Measurements from ENCODE around the gene RUSC1.

RUSC1 gene

DNA sequence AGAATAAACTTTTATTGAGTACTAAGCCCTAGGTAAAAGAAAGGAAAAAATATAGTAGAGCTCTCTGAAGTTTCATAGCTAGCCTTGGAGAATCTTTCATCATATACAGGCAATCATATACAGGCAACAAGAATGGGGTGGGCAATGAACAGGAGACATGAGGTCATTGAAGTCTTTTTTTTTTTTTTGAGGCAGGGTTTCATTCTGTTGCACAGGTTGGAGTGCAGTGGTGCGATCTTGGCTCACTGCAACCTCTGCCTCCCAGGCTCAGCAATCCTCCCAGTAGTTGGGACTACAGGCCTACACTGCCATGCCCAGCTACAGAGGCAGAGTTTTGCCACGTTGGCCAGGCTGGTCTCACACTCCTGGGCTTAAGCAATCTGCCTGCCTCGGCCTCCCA lies 22.1 kb downstream of the RUSC1 start:
- CTCF ChIA-PET: interaction anchor here (1.1 kb wide), 1 partner anchor 93 kb away, joined by 5 read pairs; no protein-coding TSS in a partner anchor
- no peak for TF ChIP-seq CTCF (IDR thresholded peaks at IDR 0.05; ENCODE audit: insufficient read depth, low read length, missing control alignments)
- DNase-seq (ENCODE audit: low read depth, low spot score): no peak
- no peak overlapping the region for H3K4me3 ChIP-seq (ENCODE audit: low read depth, low read length)
- POLR2A ChIA-PET: no interaction called here

DNA sequence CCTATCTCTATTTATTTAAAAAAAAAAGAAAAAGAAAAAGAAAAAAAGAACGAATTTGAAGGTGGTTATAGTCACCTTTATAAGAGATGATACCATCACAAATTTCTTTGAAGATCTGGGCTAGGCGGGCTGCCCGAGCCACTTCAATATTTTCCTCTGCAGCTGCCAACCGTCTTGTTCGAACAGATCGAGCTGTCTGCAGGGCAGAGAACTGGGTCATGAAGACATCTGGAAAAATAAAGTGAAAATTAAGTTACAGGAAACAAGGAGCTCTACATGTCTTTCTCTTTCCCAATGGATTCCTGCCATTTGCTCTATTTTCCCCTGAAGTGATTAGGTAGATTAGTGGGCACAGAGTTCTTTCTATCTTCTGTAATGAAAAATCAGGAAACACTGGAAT lies 31.9 kb downstream of the RUSC1 start:
- ChIA-PET POLR2A (no interaction called here), CTCF (interaction anchor here (1.3 kb wide), 1 partner anchor 102 kb away, joined by 3 read pairs; no protein-coding TSS in a partner anchor)
- no peak for DNase-seq (ENCODE audit: low read depth, low spot score)
- H3K4me3 ChIP-seq (ENCODE audit: low read depth, low read length): no peak overlapping the region
- no peak for TF ChIP-seq CTCF (IDR thresholded peaks at IDR 0.05; ENCODE audit: insufficient read depth, low read length, missing control alignments)

GRCh38 chr1:155360051-155360450 lies 39.4 kb downstream of the RUSC1 start:
- no peak for DNase-seq (ENCODE audit: low read depth, low spot score)
- H3K4me3 ChIP-seq (ENCODE audit: low read depth, low read length): no peak overlapping the region
- POLR2A ChIA-PET: no interaction called here
- CTCF ChIA-PET: interaction anchor here (0.6 kb wide), 1 partner anchor 195 kb away, joined by 4 read pairs; no protein-coding TSS in a partner anchor
- TF ChIP-seq CTCF (IDR thresholded peaks at IDR 0.05; ENCODE audit: insufficient read depth, low read length, missing control alignments): no peak

DNA sequence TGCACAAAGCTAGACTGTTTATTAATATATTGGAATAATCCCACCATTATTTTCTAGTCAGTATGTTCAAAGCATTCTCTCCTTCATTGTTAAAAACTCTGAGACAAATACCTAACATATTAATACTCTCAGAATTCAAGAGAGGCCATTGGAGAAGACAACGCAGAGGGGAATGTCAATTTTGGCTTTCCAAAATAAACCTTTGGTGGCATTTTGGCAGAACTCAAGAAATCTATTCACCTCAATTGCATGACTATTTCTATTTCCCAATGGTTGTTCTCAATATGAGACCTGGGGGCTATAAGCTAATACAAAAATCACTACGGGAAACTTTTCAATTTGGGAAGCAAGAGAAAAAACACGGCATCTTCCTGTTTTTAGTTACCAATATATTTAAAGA lies 58.5 kb downstream of the RUSC1 start:
- DNase-seq (ENCODE audit: low read depth, low spot score): no peak
- H3K4me3 ChIP-seq (ENCODE audit: low read depth, low read length): no peak overlapping the region
- no peak for TF ChIP-seq CTCF (IDR thresholded peaks at IDR 0.05; ENCODE audit: insufficient read depth, low read length, missing control alignments)
- POLR2A ChIA-PET: no interaction called here
- CTCF ChIA-PET: interaction anchor here (0.7 kb wide), 1 partner anchor 139 kb away, joined by 3 read pairs; no protein-coding TSS in a partner anchor

GRCh38 chr1:155379631-155380090 lies 59.0 kb downstream of the RUSC1 start:
- peak; percentile 57 for DNase-seq (ENCODE audit: low read depth, low spot score)
- POLR2A ChIA-PET: no interaction called here
- CTCF ChIA-PET: interaction anchor here (0.9 kb wide), 1 partner anchor 15 kb away, joined by 4 read pairs; no protein-coding TSS in a partner anchor
- no peak for TF ChIP-seq CTCF (IDR thresholded peaks at IDR 0.05; ENCODE audit: insufficient read depth, low read length, missing control alignments)
- H3K4me3 ChIP-seq (ENCODE audit: low read depth, low read length): no peak overlapping the region

All from AG04449 (cell line).